ENCODE measurements around the gene SAYSD1. TPM values are rescaled to one million over a fixed set of nuclear protein-coding genes. Genes with fewer than 3 reads are reported as not detected.
"Not testable (repeated sequence)": the region's sequence is repeated elsewhere in the genome, so short reads cannot be mapped to it uniquely, and the experiment has no call there.

The SAYSD1 gene
- total and polyA plus RNA-seq, 5 donors from 2014 or later = 20.6 to 33.6 (median 24.1) TPM

DNA sequence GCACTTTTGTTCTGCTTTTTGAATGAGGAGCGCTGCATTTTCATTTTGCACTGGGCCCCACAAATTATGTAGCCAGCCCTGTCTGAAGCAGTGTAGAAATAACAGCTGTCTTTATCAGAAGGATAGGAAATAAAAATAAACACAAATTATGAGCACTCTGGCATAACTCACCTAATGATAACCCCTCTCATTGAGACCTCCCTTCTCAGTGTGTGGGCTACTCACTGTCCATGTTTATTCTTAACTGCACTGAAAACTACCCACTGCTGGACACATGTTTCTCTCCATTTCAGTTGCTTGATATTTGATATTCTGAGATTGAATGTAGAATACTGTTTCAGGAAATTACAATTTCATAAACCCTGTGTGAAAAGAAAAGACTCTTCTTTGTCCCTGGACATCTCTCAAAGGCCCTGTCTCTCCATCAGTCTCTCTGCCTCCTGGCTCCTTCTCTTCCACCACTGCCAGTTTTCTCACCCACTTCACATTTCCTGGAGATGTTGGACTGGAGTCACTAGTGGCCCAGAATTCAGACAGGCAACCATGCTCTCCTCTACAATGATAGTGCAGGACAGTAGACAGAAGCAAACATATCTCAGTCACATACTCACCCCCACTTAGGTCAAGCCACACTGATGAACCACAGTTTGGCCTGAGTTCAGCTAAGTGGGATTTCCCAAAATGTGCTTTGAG is 29.6 kb upstream of the SAYSD1 start:
- H3K9me3 Mint-ChIP-seq = peaks cover 0 to 3% (median 0%) of the 10 kb centered on the region in 7 donors
- Histone ChIP-seq H3K27me3 (ENCODE audit: control insufficient read depth, insufficient read depth, low read length) (peaks cover 3% of the 10 kb centered on the region), H3K4me3 (ENCODE audit: low read depth, low read length) (no peak overlapping the region), H3K36me3 (ENCODE audit: control insufficient read depth, insufficient read depth, low read length) (no peaks in the 10 kb centered on the region), H3K27ac (ENCODE audit: insufficient read depth, low read length, poor library complexity, severe bottlenecking) (no peak overlapping the region), H3K4me1 (ENCODE audit: control insufficient read depth, insufficient read depth, low read length, poor library complexity, severe bottlenecking) (no peaks in the 10 kb centered on the region), H3K9me3 (ENCODE audit: control insufficient read depth in 2 of 2, low read length in 2 of 2) (no peaks in the 10 kb centered on the region)
- peaks cover 3% of the 10 kb centered on the region for H3K36me3 Mint-ChIP-seq
- H3K27me3 Mint-ChIP-seq = peaks cover 23% of the 10 kb centered on the region
- H3K4me3 Mint-ChIP-seq = no peak overlapping the region
- peaks cover 0 to 13% (median 0%) of the 10 kb centered on the region in 4 donors for H3K4me1 Mint-ChIP-seq
- ATAC-seq (ENCODE audit: low read depth in 2 of 2) = no peak
- H3K27ac Mint-ChIP-seq = peak overlapping the region in 1 of 3 donors; percentile 98
- no peak for DNase-seq

DNA sequence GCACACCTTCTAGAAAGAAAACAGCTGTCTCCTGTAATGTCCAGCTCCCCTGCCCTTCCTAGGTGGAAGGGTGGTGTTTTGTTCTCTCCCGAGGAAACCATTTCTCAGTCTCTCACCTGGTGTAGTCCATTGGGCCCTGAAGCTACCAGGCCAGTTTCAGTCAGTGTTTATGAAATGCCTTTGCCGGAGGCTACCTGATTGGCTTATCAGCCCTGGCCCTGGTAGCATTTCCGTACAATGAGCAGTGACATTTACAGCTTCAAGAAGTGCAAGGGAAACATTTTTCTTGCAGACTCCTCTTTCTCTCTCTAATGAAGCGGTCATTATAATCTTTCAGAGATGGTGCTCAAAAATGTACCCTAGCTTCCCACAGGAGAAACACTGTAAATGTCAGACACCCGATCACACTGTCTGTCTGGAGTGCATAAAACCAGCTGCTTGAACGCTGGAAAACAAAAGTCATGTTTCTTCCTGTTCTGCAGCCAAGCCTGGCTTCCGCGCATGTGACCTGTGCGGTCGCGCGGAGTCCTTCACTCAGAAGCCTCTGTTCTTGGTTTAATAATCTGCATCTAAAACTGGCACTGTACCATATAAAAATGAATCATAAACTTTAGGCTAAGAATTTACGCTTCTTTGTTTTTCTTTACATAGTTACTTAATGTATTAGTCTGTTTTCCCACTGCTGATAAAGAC is 28.4 kb upstream of the SAYSD1 start:
- ATAC-seq (ENCODE audit: low read depth in 2 of 2) = peak in 1 of 2 donors; percentile 91
- Histone ChIP-seq H3K4me1 (ENCODE audit: control insufficient read depth, insufficient read depth, low read length, poor library complexity, severe bottlenecking) (no peaks in the 10 kb centered on the region), H3K36me3 (ENCODE audit: control insufficient read depth, insufficient read depth, low read length) (no peaks in the 10 kb centered on the region), H3K9me3 (ENCODE audit: control insufficient read depth in 2 of 2, low read length in 2 of 2) (peaks cover 0 to 7% of the 10 kb centered on the region in 2 experiments), H3K27me3 (ENCODE audit: control insufficient read depth, insufficient read depth, low read length) (peaks cover 2% of the 10 kb centered on the region), H3K27ac (ENCODE audit: insufficient read depth, low read length, poor library complexity, severe bottlenecking) (no peak overlapping the region), H3K4me3 (ENCODE audit: low read depth, low read length) (peak overlapping the region; percentile 64)
- H3K27ac Mint-ChIP-seq = peak overlapping the region in 1 of 3 donors; percentile 98
- DNase-seq = no peak
- peaks cover 0 to 5% (median 3%) of the 10 kb centered on the region in 7 donors for H3K9me3 Mint-ChIP-seq
- H3K4me1 Mint-ChIP-seq = peaks cover 0 to 13% (median 0%) of the 10 kb centered on the region in 4 donors
- peaks cover 12% of the 10 kb centered on the region for H3K27me3 Mint-ChIP-seq
- H3K36me3 Mint-ChIP-seq = peaks cover 3% of the 10 kb centered on the region
- H3K4me3 Mint-ChIP-seq = no peak overlapping the region

DNA sequence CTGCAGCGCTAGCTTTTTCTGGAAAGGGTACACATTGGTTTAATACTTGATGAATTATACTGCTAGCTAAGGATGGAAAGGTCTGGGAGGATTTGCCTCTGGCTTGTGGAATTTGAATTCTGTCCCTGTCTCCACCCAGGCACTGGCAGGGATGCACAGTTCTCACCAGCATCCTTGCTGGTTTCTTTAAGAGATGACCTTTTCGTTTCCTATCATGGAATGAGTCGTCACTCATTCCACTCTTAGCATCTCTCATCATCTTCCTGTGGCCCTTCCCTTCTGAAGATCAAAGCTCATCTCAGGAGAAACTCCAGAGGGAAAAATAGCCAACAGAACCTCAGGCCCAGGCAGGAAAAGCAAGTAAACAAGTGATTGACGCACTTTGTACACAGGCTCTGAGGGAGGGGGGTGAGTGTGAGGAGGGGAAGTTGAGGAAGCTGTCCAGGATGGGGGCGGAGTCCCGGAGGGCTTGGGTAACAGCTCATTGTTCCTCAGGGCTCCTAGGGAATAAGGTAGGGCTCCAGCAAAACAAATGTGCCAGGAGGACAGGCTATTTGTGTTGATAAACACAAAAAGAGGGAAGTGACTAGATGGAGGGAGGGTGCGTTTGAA is 25.7 kb upstream of the SAYSD1 start:
- Histone ChIP-seq H3K36me3 (ENCODE audit: control insufficient read depth, insufficient read depth, low read length) (no peaks in the 10 kb centered on the region), H3K9me3 (ENCODE audit: control insufficient read depth in 2 of 2, low read length in 2 of 2) (peaks cover 3 to 13% of the 10 kb centered on the region in 2 experiments), H3K4me3 (ENCODE audit: low read depth, low read length) (no peak overlapping the region), H3K27me3 (ENCODE audit: control insufficient read depth, insufficient read depth, low read length) (no peaks in the 10 kb centered on the region), H3K27ac (ENCODE audit: insufficient read depth, low read length, poor library complexity, severe bottlenecking) (no peak overlapping the region), H3K4me1 (ENCODE audit: control insufficient read depth, insufficient read depth, low read length, poor library complexity, severe bottlenecking) (no peaks in the 10 kb centered on the region)
- H3K4me1 Mint-ChIP-seq = peaks cover 0 to 13% (median 0%) of the 10 kb centered on the region in 4 donors
- DNase-seq (no peak), ATAC-seq (ENCODE audit: low read depth in 2 of 2) (no peak)
- peaks cover 0 to 12% (median 3%) of the 10 kb centered on the region in 7 donors for H3K9me3 Mint-ChIP-seq
- H3K27ac Mint-ChIP-seq = no peak overlapping the region
- no peaks in the 10 kb centered on the region for H3K27me3 Mint-ChIP-seq
- peaks cover 3% of the 10 kb centered on the region for H3K36me3 Mint-ChIP-seq
- H3K4me3 Mint-ChIP-seq = no peak overlapping the region

DNA sequence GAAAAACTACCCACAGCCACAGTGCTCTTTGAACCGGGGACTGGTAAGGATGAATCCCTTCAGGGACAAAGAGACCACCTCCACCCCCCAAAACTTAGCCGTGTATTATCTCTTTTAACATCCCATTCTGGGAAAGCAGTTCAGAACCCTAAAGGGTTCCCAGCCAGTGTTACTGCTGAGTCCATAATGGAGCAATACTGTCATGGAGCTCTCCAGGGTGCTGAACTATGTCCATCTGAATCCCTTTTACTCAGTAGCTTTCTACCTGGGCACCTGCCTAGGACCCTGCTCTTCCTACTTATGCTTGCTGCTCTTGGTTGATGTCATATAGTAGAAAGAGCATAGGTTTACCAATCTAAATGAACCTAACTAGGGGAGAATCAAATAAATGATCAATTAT is 22.3 kb upstream of the SAYSD1 start:
- Mint-ChIP-seq H3K36me3 (no peaks in the 10 kb centered on the region), H3K4me1 (no peaks in the 10 kb centered on the region), H3K9me3 (peaks cover 0 to 12% (median 1%) of the 10 kb centered on the region in 7 donors), H3K27me3 (no peaks in the 10 kb centered on the region), H3K4me3 (no peak overlapping the region), H3K27ac (no peak overlapping the region)
- no peaks in the 10 kb centered on the region for H3K4me1 ChIP-seq (ENCODE audit: control insufficient read depth, insufficient read depth, low read length, poor library complexity, severe bottlenecking)
- H3K36me3 ChIP-seq (ENCODE audit: control insufficient read depth, insufficient read depth, low read length) = no peaks in the 10 kb centered on the region
- ATAC-seq (ENCODE audit: low read depth in 2 of 2) (no peak), DNase-seq (peak in 2 of 3 donors; percentile 5 to 38)
- H3K27ac ChIP-seq (ENCODE audit: insufficient read depth, low read length, poor library complexity, severe bottlenecking) = no peak overlapping the region
- H3K4me3 ChIP-seq (ENCODE audit: low read depth, low read length) = no peak overlapping the region
- H3K27me3 ChIP-seq (ENCODE audit: control insufficient read depth, insufficient read depth, low read length) = no peaks in the 10 kb centered on the region
- peaks cover 5 to 13% of the 10 kb centered on the region in 2 experiments for H3K9me3 ChIP-seq (ENCODE audit: control insufficient read depth in 2 of 2, low read length in 2 of 2)

DNA sequence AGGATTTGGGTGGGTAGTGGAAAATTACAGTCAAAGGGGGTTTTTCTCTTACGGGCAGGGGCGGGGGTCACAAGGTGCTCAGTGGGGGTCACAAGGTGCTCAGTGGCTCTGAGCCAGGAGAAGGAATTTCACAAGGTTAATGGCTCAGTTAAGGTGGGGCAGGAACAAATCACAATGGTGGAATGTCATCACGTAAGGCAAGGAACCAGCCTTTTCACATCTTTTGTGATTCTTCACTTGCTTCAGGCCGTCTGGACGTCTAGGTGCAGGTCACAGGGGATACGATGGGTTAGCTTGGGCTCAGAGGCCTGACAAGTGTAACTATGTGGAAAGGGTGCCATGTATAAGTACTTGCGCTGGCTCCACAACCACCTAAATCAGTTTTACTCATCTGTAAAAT is 21.2 kb upstream of the SAYSD1 start:
- ATAC-seq (ENCODE audit: low read depth in 2 of 2); H3K27me3 ChIP-seq (ENCODE audit: control insufficient read depth, insufficient read depth, low read length); H3K36me3 ChIP-seq (ENCODE audit: control insufficient read depth, insufficient read depth, low read length); H3K4me3 ChIP-seq (ENCODE audit: low read depth, low read length); DNase-seq; H3K27me3 Mint-ChIP-seq; H3K27ac Mint-ChIP-seq; H3K4me3 Mint-ChIP-seq; H3K4me1 ChIP-seq (ENCODE audit: control insufficient read depth, insufficient read depth, low read length, poor library complexity, severe bottlenecking); H3K27ac ChIP-seq (ENCODE audit: insufficient read depth, low read length, poor library complexity, severe bottlenecking); H3K36me3 Mint-ChIP-seq; H3K4me1 Mint-ChIP-seq: not testable (repeated sequence)
- peaks cover 0 to 15% (median 1%) of the 10 kb centered on the region in 7 donors for H3K9me3 Mint-ChIP-seq
- H3K9me3 ChIP-seq (ENCODE audit: control insufficient read depth in 2 of 2, low read length in 2 of 2) = peaks cover 5 to 13% of the 10 kb centered on the region in 2 experiments

DNA sequence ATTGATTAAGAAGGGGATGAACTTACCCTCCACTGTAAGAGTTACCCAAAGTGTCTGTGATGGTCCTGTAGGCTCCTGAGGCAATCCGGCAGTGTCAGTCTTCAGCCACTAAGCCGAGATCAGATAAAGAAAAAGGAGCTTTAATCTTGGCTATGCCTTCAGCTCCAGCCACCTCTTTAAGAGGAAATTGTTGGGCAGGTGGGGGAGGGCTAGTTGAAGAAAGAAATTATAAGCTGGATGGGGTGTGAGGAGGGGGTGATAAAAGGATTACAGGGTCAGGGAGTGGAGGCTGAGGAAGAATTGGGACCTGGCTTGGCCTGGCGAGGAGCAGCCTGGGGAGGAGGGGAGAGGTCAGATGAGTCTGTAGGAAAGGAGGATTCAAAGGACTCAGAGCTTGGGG is 19.8 kb upstream of the SAYSD1 start:
- H3K27ac Mint-ChIP-seq; H3K27me3 ChIP-seq (ENCODE audit: control insufficient read depth, insufficient read depth, low read length); H3K4me3 ChIP-seq (ENCODE audit: low read depth, low read length); H3K36me3 ChIP-seq (ENCODE audit: control insufficient read depth, insufficient read depth, low read length); H3K36me3 Mint-ChIP-seq; H3K27ac ChIP-seq (ENCODE audit: insufficient read depth, low read length, poor library complexity, severe bottlenecking); ATAC-seq (ENCODE audit: low read depth in 2 of 2); H3K4me3 Mint-ChIP-seq; H3K27me3 Mint-ChIP-seq; H3K4me1 Mint-ChIP-seq; DNase-seq; H3K4me1 ChIP-seq (ENCODE audit: control insufficient read depth, insufficient read depth, low read length, poor library complexity, severe bottlenecking): not testable (repeated sequence)
- H3K9me3 Mint-ChIP-seq = peaks cover 0 to 15% (median 2%) of the 10 kb centered on the region in 7 donors
- peaks cover 5 to 13% of the 10 kb centered on the region in 2 experiments for H3K9me3 ChIP-seq (ENCODE audit: control insufficient read depth in 2 of 2, low read length in 2 of 2)

DNA sequence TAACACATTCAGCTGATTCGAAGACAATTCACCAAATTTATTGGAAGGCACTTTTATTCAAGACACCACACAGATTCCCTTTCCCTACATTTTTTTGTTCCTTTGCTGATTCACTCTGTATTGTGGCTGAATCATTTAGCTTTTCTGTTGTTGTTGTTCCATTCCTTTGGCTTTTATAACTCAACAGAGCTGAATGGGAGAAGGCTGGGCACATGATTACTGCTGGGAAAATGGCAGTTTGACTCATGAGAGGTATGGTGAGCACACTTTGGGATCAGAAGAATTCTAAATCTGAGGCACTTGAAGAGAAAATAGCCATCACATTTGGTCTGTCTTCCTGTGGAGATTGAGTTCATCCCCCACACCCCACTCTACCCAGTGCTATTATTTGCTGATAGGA is 15.7 kb upstream of the SAYSD1 start:
- Mint-ChIP-seq H3K27me3 (peaks cover 13% of the 10 kb centered on the region), H3K9me3 (peaks cover 0 to 13% (median 3%) of the 10 kb centered on the region in 7 donors), H3K27ac (no peak overlapping the region), H3K36me3 (peaks cover 3% of the 10 kb centered on the region), H3K4me3 (no peak overlapping the region), H3K4me1 (no peaks in the 10 kb centered on the region)
- DNase-seq = no peak
- no peak overlapping the region for H3K27ac ChIP-seq (ENCODE audit: insufficient read depth, low read length, poor library complexity, severe bottlenecking)
- no peak overlapping the region for H3K4me3 ChIP-seq (ENCODE audit: low read depth, low read length)
- ATAC-seq (ENCODE audit: low read depth in 2 of 2) = no peak
- no peaks in the 10 kb centered on the region for H3K36me3 ChIP-seq (ENCODE audit: control insufficient read depth, insufficient read depth, low read length)
- no peaks in the 10 kb centered on the region for H3K27me3 ChIP-seq (ENCODE audit: control insufficient read depth, insufficient read depth, low read length)
- no peaks in the 10 kb centered on the region for H3K4me1 ChIP-seq (ENCODE audit: control insufficient read depth, insufficient read depth, low read length, poor library complexity, severe bottlenecking)
- H3K9me3 ChIP-seq (ENCODE audit: control insufficient read depth in 2 of 2, low read length in 2 of 2) = peaks cover 0 to 2% of the 10 kb centered on the region in 2 experiments
